Activated T-cell treated with anti-CD3 and anti-CD28 coated beads, Interleukin-2, amount 50 U/mL, for 48 hours (primary cell): ENCODE results near the gene KITLG.
"Not testable (repeated sequence)": the region's sequence is repeated elsewhere in the genome, so short reads cannot be mapped to it uniquely, and the experiment has no call there.

ENCODE experiments used
- DNase-seq, 2 experiments: peaks; one replicate each; pipeline ENCODE4 v3.0.0-alpha.2; 2020

The KITLG gene

DNA sequence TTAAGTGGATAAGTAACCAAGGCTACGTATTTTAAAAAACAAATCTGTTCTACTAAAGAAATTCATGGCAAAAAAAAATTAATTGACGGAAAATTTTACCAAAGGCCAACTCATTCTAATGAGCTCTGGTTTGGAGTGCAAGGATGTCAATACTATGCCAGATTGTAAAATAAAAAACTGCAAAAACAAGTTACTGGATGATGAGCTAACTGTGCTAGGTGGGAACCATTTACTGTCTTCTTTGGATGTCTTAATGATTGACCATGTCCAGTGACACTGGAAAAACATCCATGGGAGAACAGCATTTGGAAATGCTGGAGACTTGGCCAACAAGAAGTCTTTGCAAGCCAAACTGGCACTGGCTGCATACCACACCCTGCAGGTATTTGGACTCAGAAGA is 41.6 kb downstream of the KITLG start:
- no peak for DNase-seq

DNA sequence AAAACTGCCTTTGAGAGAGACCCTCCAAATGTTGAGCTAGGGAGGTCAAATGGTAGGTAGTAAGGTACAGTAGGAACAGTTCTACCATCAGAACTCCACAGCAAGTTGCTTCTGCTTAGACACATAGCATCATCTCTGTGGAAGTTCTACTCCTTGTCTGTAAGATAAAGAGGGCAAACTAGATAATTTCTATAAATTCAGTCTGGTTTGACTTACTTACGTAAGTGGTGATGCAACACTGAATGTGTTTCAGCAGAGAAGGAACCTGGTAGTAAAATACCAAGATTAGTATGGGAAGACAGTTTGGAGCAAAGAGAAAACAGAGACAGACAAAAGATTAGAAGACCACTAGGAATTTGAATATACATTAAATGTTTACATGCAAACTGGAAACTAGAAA is 42.0 kb downstream of the KITLG start:
- no peak for DNase-seq

DNA sequence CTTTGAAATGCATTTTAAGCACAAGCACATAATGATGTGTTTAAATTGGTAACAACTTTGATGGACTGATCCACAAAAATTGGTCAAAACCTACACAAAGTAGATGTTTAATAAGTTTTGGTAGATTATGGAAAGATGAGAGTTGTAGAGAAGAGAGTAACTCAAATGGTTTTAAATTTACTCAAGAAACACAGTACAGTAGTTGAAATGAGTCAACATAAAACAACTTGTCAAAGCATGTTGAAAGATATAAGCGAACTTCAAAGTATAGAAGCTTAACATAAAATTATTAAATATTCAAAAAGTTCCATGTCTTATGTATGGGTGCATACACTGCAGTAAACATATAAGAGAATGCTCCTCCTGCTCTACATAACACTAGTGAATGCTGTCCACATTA is 49.4 kb downstream of the KITLG start:
- DNase-seq: no peak

DNA sequence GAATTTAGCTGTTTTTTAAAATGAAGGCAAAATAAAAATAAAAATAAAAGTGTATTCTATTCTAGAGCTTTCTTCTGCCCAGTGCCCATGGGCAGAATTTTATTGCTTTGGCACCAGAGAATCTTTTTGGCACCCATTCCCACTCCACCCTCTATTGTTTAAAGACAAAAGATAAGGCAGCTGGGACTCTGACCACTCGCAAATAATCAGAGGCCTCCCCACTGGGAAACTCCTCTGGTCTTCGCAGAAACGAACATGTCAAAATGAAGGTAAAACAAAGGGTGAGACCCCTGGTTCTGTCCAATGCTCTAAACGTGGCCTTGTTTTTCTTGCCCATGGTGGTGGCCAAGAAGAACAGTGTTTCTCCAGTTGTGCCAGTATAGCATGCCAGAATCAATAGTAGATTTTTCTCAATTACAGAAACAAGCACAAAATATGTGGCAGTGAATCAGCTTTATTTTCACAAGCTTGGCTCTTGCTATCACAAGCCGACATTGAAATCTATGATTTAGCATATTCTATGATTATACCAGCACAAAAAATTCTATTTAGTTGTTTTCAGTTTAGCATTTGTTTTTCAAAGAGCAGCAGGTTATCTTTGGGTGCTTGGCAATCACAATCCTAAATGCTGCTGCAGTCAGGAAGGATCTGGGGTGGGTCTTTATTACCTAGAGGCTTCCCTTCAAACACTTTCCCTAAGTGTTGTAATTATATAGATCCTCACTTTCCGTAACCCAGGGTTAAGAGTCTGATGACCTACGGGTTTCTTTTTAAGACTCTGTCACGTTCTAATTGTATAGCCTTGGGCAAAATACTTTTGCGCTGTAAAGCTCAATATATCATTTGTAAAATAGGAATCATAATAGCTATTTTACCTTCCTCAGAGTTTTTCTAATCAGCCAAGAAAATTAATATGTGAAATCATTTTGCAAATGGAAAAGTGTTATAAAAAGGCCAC is 50.5 kb downstream of the KITLG start:
- DNase-seq: no peak

DNA sequence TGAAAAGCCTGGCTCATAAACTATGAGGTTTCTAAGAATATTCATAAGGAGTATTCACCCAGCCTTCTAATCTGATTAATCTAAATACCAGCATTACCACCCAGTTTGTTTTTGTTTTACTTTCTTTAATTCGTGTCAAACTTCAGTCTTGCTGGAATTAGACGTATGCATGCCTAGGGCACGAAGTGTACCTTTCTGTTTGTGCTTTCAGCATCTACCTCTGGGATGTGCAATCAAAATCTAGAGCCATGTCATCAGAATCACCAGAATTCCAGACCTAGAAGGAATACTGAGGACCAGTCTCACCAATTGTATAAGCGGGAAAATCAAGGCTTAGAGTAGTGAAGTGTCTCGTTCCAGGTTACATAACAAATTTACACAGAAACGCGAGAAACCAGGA is 57.3 kb downstream of the KITLG start:
- DNase-seq: no peak

DNA sequence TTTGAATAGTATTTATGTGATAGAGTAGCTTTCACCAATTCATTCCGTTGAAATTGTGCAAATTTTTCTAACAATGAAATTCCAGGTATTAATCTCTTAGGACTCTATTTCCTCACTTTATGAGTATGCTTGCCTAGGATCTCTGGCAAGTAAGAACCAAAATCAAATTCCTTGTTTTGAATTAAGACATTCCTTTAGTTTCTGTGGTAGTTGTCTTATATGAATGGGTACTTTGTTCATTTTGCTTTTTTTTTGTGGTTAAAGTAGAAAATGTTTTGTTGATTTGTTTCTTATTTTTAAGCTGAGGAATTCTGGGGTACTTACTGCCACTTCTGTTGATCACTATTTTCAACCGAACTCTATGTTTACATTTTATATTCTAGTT is 59.8 kb downstream of the KITLG start:
- no peak for DNase-seq

DNA sequence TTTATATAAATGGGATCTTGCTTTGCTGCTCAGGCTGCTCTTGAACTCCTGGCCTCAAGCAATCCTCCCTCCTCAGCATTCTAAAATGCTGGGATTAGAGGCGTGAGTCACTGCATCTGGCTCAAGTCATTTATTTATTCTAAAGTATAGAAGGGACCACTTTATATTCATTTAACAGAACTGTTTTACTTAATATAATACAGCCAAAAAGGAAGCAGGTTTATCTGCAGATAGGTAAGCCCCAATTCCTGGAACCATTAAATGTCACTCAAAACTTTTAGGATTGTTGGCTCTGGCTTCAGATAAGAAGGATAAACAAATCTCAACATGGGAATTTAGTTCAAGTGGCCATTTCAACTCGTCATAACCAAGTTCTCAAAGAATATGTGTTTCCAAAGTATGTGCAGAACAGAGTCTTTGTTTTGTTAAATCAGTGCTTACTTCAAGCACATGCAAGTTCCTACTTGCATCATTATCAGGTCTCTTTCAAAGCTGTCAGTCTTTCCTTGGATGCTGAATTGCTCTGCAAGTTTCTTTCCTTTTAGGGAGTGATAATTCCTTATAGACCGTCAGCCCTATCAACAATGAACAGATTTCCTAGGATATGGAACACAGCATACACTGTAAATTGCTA is 60.4 kb downstream of the KITLG start:
- DNase-seq: no peak

DNA sequence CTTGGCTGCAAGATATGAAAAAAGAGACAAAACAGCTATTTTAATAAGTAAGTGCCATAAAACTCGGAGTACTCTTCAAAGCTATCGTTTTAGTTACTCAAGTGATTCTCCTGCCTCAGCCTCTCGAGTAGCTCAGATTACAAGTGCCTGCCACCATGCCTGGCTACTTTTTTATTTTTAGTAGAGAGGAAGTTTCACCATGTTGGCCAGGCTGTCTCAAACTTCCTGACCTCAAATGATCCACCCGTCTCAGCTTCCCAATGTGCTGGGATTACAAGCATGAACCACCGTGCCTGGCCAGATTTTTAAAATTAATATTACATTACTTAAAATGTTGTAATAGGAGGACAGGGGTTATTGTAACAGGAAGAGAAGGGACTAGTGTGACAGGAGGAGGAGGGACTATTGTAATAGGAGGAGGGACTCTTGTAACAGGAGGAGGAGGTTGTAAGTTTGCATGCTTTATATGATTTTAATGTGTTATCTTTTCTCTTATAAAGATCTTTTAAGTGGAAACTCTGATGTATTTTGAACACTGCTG is 61.3 kb downstream of the KITLG start:
- no peak for DNase-seq

DNA sequence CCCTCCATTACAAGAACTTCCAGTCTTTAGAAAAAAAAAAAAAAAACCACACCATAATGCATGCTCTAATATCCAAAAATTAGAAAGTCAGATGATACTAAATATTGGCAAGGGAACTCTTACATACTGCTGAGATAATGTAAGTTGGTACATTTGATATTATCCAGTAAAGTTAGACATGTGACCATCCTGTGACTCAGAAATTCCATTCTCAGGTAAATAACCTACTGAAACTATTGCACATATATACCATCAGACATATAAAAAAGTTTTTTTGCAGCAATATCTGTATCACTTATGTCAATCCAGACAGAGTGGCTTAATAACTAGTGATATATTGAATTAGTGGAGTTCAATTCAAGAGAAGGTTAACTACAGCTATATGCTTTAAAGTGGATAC is 63.5 kb downstream of the KITLG start:
- no peak for DNase-seq

DNA sequence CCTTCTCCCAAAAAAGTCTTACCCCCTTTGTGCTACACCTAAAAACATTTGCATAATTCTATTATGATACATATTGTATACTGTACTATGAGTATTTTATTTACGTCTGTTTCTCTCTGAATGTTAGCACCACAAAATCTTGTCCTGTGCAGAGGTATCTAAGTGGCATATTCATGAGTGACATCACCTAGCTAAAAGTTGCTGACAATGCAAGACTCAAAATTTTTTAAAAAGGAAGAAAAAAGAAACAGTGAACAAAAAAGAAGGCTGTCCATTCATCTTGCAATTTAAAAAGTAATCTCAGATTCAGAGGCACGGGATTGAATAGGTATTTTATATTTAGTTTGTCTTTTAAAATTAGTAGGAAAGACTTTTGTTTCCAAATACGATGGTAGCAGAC is 69.4 kb downstream of the KITLG start:
- no peak for DNase-seq

DNA sequence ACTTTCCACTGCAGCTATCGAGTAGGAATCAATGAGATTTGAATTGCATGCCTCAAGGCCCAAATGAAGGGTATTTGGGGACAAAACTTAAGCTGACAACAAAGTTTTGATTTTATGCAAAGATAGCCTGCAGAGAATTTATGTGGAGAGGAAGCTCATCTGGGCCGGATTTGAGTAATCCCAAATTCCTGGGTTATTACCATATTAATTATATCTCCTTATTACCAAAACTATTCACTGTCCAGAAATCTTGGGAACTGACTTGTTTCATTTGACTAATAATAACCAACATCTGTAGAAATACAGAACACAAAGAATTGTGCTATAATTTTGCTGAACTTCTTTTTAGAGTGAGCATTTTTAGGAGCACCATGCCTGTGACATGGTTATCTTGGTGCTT is 70.4 kb downstream of the KITLG start:
- no peak for DNase-seq

DNA sequence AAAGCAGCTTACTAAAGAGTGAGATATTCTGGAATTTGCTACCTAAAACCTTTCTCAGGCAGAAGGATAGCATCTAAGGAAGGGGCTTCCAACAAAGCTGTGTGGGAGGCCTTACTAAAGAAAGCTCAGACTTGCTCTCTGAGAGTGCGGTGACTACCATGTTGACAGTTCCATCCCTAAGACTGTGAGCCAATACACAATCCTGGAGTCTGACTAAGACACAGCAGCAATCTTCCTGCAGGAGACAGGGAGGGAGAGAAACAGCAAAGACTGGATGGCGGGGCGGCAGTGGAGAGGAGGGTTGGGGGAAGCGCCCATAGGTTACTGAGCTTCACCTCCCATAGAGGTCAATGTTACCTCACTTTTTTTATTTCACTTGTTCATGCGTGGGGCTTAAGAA is 70.9 kb downstream of the KITLG start:
- no peak for DNase-seq

DNA sequence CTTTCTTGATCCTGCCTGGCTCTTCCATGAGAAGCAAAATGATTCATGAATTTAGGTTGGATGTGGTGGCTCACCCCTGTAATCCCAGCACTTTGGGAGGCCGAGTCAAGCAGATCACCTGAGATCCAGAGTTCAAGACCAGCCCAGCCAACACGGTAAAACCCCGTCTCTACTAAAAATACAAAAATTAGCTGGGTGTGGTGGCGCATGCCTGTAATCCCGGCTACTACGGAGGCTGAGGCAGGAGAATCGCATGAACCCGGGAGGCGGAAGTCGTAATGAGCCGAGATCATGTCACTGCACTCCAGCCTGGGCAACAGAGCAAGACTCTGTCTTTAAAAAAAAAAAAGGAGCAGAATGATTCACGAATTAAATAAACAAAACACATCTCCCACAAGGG is 72.4 kb downstream of the KITLG start:
- not testable (repeated sequence) for DNase-seq

DNA sequence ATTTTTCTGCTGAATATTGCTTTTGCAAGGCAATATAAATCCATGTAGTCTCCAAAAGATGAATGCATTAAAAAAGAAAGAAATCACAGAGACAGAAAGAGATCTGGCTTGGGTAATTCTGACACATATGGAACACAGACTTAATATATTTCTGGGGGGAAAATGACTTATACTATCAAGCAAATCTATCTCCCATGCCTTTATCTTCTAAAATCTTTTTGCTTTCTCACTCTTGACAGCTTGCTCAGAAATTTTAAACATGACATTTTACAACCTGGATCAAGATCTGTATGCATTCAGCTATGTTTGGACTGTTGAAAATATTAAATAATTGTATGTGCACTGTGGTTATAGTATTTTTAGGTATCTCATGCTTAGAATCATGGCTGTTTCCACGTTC is 73.0 kb downstream of the KITLG start:
- DNase-seq: no peak

DNA sequence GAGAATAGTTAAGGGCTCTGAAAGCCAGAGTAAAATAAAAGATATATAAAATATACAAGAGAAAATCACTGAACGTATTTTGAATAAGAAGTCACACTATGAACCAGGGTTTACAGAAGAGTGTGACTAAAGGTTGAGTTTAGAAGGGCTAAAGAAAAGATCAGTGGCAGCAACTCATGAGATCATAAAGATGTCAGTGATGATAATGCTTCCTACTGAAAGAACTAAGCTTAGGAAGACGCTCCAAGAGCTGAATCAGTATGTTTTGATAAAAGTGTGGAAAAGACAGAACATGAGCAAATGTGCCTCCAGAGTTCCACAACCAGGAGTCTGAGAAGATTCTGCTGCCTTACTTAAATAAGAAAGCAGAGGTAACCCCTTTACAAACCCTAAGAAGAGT is 74.6 kb downstream of the KITLG start:
- DNase-seq: no peak

DNA sequence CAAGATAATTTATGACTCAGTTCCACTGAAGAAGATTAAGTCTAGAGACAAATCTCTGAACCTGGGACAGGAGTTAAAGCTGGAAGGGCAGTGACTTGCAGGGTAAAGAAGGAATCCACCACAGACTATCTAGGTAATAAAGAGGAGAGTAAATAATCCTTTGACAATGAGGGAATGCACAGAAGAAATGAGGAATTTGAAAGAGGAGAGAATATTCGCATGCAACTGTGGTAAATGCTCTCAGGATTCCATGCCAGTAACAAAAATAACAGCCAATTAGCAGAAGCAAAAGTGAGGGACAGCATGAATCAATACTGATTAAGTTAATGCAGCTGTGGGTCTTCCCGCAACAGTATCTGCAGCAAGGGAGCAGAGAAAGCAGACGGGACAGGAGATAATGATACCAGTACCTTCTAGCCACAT is 77.0 kb downstream of the KITLG start:
- DNase-seq: no peak

DNA sequence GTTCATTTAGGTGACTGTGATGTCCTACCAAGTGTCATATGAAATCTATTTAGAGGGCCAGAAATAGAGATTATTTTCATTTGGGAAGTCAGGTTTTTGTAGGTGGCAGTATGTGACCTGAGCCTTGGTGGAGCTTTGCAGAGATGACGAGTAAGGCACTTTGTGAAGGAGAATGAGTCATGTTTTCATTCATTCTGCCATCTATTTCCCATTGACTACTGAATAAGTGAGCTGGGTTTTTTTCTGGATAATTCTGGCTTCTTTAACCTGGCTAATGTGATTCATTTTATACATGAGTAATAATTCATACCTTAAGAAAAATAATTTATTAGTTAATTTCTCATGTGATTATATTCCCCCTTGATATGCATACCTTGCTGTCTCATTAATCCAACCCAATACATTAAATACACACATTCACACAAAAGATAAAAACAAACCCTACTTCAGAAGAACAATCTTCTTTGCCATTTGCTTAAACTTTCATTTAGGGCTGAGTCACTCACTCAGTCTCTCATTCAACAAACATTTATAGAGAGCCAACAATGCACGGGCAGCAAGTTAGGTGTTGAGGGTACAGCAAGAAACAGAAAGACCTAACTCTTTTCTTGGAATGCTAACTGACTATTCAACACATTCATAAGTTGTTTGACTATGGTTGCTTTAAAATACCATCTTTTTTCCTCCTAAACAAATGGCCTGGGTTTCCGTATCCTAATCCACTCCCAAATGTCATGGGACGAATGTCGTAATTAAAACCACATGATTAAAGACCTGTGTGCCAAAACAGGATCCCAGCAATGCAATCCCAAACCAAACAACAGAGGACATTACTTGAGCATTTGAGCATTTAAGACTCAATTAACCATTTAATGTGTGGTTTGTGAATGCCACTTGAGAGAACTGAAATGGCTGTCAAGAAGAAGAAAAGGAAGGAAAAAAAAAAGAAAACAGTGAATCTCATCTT is 78.0 kb downstream of the KITLG start:
- DNase-seq: no peak

DNA sequence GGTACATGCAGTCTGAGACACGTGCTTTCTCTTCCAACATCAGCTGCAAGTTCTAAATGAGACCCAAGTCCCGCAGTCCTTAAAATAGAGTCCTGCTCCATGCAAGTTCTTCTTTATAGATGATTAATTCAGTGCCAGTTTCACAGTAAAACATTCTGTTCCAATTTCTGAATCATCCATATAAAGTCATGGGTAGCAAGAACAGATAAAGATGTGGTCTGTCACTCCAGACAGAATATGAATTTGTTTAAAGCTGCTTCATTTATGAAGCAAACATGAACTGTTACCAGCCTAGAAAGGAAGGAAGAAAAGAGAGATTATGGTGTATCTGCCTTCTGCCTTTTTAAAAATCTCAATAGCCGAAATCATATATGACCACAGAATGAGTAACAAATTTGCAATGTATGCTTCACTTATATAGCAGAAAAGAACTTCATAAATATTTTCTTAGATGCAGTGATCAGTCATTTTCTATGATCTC is 83.3 kb downstream of the KITLG start:
- DNase-seq: no peak

DNA sequence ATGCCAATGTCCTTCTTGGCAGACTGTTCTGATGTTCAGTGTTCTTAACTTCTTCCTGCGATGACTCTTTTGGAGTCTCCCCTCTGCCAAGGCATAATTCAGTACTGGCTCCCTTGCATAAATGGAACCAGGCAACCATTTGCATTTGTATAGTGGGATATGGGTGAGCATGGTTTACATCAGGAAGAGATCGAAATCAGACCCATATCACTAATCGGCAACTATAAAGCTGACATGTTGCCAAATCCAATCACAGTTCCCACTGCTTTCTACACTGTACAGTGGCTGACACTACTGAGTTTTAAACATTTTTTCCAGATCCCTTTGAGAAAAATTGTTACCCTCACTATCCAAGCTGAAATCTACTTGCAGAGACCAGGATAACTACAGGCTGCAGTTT is 83.8 kb downstream of the KITLG start:
- DNase-seq: no peak

DNA sequence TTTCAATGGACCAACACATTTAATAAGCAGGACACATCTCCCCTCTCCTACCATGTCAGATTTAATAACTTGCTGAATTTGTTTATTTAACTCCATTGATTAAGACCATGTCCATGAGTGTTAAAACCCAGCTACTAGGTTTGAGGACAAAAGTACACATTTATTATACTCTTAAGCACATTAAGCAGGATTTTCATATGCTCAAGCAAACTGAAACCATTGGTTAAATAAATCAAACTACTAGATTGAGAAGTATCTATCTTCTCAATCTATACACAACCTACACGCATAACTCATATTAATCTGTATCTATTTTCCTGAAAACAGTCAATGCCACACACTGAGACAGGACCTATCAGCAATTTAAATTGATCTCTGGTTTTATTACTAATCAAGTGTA is 85.2 kb downstream of the KITLG start:
- DNase-seq: no peak

DNA sequence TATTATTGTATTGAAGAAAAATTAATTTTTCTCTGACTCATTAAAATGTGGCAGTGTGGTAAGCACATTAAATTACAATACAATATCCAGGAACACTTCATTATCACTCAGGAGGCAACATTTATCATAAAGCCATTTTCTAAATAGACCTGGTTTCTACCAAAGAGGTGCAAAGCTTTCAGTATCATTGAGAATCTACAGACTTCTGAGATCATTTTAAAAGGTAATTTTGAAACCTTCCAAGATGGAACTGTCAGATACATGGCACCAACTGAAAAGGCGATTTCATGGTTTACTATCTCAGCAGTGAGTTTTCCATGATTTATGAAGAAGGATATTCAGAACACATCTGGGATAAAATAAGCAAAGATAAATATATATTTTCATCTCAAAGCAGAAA is 85.8 kb downstream of the KITLG start:
- DNase-seq: no peak

DNA sequence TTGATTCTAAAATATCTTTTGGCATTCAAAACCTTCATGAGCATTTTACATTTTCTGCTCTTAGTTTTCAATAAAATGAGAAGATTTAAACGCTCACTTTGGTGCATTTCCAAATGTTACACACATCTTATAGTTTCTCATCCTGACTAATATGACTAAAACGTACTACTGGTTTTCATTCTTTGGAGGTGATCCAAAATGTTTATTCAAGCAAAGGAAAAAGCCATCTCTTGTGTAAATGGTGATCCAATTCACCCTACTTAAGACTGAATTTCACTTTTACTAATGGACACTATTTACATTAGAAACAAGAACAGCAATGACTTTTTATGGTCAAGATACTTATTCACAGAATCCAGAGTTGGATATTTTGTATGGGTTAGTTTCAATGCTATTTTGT is 86.6 kb downstream of the KITLG start:
- DNase-seq: no peak

DNA sequence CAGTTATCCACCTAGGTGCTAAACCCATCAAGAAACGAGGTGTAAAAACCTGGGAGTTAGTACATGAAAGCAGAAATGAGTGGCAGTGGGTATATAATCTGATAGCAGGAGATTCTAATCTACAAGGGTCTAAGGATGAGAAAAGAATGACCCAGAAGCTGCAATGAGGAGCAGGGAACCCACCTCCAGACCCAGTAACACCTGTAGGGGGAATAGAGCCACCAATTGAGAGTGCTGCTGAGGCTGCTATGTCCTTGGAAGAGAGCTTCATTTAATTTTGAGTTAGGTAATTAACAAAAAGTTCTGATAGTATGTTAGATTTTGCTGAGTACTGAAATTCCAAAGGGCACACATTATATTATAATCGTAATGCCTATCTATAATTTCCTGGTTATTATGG is 89.8 kb downstream of the KITLG start:
- DNase-seq: no peak
